Astrocyte (in vitro differentiated cells and primary cell): Measurements from ENCODE around the gene PARVB. TPM values are rescaled to one million over a fixed set of nuclear protein-coding genes. Genes with fewer than 3 reads are reported as not detected.

Source experiments
- DNase-seq: peaks from one replicate; pipeline ENCODE4 v3.0.0-alpha.2; 2010; ENCODE audit warnings: low read depth
- FAIRE-seq: peaks from 2 replicates; lab custom pipeline; 2011; peaks lifted over from hg19 to GRCh38; lab: Jason Lieb, UNC
- H2AFZ ChIP-seq: 2 replicates; pipeline ENCODE4 v1.6.0; 2012; ENCODE audit warnings: low read depth, low read length, inconsistent platforms
- H3K27ac ChIP-seq: 2 replicates; pipeline ENCODE4 v1.5.1; 2011; ENCODE audit warnings: low read depth, low read length, inconsistent platforms
- H3K27me3 ChIP-seq: 2 replicates; pipeline ENCODE4 v1.6.0; 2011; ENCODE audit warnings: low read length, inconsistent platforms; ENCODE audit not compliant: insufficient read depth
- H3K36me3 ChIP-seq: 2 replicates; pipeline ENCODE4 v1.5.1; 2011; ENCODE audit warnings: low read length, inconsistent platforms; ENCODE audit not compliant: insufficient read depth
- H3K4me1 ChIP-seq: 2 replicates; pipeline ENCODE4 v1.5.1; 2011; ENCODE audit warnings: low read length, inconsistent platforms; ENCODE audit not compliant: insufficient read depth
- H3K4me2 ChIP-seq: 2 replicates; pipeline ENCODE4 v1.6.0; 2012; ENCODE audit warnings: low read length, inconsistent platforms
- H3K4me3 ChIP-seq: 2 replicates; pipeline ENCODE4 v1.5.1; 2011; ENCODE audit warnings: low read depth, mild to moderate bottlenecking, low read length, inconsistent platforms; ENCODE audit not compliant: insufficient read depth
- H3K79me2 ChIP-seq: 2 replicates; pipeline ENCODE4 v1.6.0; 2012; ENCODE audit warnings: mild to moderate bottlenecking, low read length, inconsistent platforms; ENCODE audit not compliant: insufficient read depth
- H3K9ac ChIP-seq: 2 replicates; pipeline ENCODE4 v1.6.0; 2012; ENCODE audit warnings: mild to moderate bottlenecking, low read length, inconsistent platforms
- H3K9me3 ChIP-seq: 2 replicates; pipeline ENCODE4 v1.5.1; 2012; ENCODE audit warnings: low read depth, mild to moderate bottlenecking, low read length, inconsistent platforms; ENCODE audit not compliant: insufficient read depth
- H4K20me1 ChIP-seq: 2 replicates; pipeline ENCODE4 v1.6.0; 2012; ENCODE audit warnings: low read length, inconsistent platforms; ENCODE audit not compliant: insufficient read depth
- H3K27ac Mint-ChIP-seq: one replicate; pipeline ENCODE4 v1.8.0; 2021; ENCODE audit warnings: mild to moderate bottlenecking, mixed read lengths; ENCODE audit not compliant: unreplicated experiment
- H3K27me3 Mint-ChIP-seq: one replicate; pipeline ENCODE4 v1.8.0; 2021; ENCODE audit warnings: low read depth, mixed read lengths; ENCODE audit not compliant: unreplicated experiment
- H3K36me3 Mint-ChIP-seq: one replicate; pipeline ENCODE4 v1.8.0; 2021; ENCODE audit warnings: low read depth, mixed read lengths; ENCODE audit not compliant: unreplicated experiment
- H3K4me1 Mint-ChIP-seq: one replicate; pipeline ENCODE4 v1.8.0; 2021; ENCODE audit warnings: low read depth, mixed read lengths; ENCODE audit not compliant: unreplicated experiment
- H3K4me3 Mint-ChIP-seq: one replicate; pipeline ENCODE4 v1.8.0; 2021; ENCODE audit warnings: mild to moderate bottlenecking, moderate library complexity, mixed read lengths; ENCODE audit not compliant: unreplicated experiment
- H3K9me3 Mint-ChIP-seq: one replicate; pipeline ENCODE4 v1.8.0; 2021; ENCODE audit warnings: mild to moderate bottlenecking, mixed read lengths; ENCODE audit not compliant: unreplicated experiment
- CTCF ChIP-seq: IDR thresholded peaks from 2 replicates; pipeline ENCODE4 v1.5.1; 2011; ENCODE audit warnings: low read depth, mild to moderate bottlenecking, inconsistent platforms, low read length, moderate library complexity; ENCODE audit not compliant: insufficient read depth
- EZH2 ChIP-seq: IDR thresholded peaks from 2 replicates; pipeline ENCODE4 v1.6.1; 2012; ENCODE audit warnings: mild to moderate bottlenecking, low read length, inconsistent platforms; ENCODE audit not compliant: insufficient read depth
- total RNA-seq: library from RNA; stranded (reverse); gene quantifications from 2 replicates; pipeline ENCODE4 v1.2.1, GENCODE V29; 2021

PARVB gene
- total RNA-seq, 1 donor from 2014 or later = 22.0 TPM

DNA sequence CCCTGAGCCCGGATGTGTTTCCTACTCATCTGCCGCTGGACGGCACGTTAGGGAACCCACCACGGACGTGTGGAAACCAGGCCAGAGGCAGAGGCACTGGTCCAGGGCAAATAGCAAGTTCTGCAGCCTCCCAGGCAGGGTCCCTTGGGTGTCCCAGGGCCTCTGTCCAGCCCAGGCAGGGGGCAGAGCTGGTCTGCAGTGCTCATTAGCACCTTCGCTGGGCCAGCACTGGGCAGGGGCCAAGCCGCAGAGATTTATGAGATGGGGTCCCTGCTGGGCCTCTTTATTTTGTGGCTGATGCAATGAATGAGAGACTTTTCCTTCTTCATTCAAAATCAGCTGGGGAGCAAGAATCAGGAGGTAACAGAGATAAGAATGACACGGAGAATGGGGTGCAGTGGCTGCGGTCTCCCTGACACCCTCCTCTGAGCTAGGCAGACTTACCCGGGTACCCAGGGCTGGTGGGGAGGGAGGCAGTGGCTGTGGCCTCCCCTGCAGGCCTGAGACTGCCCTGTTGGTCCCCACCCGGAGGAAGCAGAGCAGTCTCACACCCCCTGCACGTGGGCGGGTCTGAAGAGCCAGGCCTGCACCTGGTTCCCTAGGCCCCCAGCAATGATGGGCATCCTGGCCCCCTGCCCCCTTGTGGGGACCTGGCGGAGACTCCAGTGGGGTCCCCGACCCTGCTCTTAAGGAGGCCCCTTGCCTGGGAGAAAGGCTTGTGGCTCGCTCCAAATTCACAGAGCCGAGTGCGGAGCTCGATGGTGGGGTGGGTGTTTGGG is 142.6 kb downstream of the PARVB start:
- H3K9me3 ChIP-seq = no peaks in the 10 kb centered on the region
- no peaks in the 10 kb centered on the region for H3K9me3 Mint-ChIP-seq
- H3K27me3 Mint-ChIP-seq = peaks cover 15% of the 10 kb centered on the region
- no peak overlapping the region for H3K9ac ChIP-seq
- no peaks in the 10 kb centered on the region for H3K4me1 Mint-ChIP-seq
- H3K27me3 ChIP-seq = no peaks in the 10 kb centered on the region
- H3K4me1 ChIP-seq = no peaks in the 10 kb centered on the region
- no peak overlapping the region for H3K4me2 ChIP-seq
- no peak for TF ChIP-seq EZH2
- TF ChIP-seq CTCF = no peak
- H3K79me2 ChIP-seq = no peaks in the 10 kb centered on the region
- peaks cover 3% of the 10 kb centered on the region for H3K36me3 Mint-ChIP-seq
- no peak for FAIRE-seq
- DNase-seq = no peak
- no peak overlapping the region for H3K4me3 ChIP-seq
- no peak overlapping the region for H3K4me3 Mint-ChIP-seq
- H3K27ac Mint-ChIP-seq = no peak overlapping the region
- no peak overlapping the region for H3K27ac ChIP-seq
- H2AFZ ChIP-seq = no peak overlapping the region
- no peaks in the 10 kb centered on the region for H4K20me1 ChIP-seq
- no peaks in the 10 kb centered on the region for H3K36me3 ChIP-seq

GRCh38 chr22:44167501-44167900 is 143.4 kb downstream of the PARVB start:
- no peak overlapping the region for H3K9ac ChIP-seq
- H2AFZ ChIP-seq = no peak overlapping the region
- DNase-seq = no peak
- peaks cover 3% of the 10 kb centered on the region for H3K36me3 Mint-ChIP-seq
- H3K27me3 ChIP-seq = no peaks in the 10 kb centered on the region
- H3K4me1 ChIP-seq = peaks cover 4% of the 10 kb centered on the region
- H3K27ac Mint-ChIP-seq = no peak overlapping the region
- no peak overlapping the region for H3K4me2 ChIP-seq
- H3K27ac ChIP-seq = no peak overlapping the region
- no peaks in the 10 kb centered on the region for H3K9me3 ChIP-seq
- peaks cover 19% of the 10 kb centered on the region for H3K27me3 Mint-ChIP-seq
- no peak for FAIRE-seq
- H3K4me3 ChIP-seq = no peak overlapping the region
- H4K20me1 ChIP-seq = no peaks in the 10 kb centered on the region
- no peaks in the 10 kb centered on the region for H3K36me3 ChIP-seq
- no peak overlapping the region for H3K4me3 Mint-ChIP-seq
- no peaks in the 10 kb centered on the region for H3K4me1 Mint-ChIP-seq
- H3K79me2 ChIP-seq = no peaks in the 10 kb centered on the region
- no peaks in the 10 kb centered on the region for H3K9me3 Mint-ChIP-seq
- TF ChIP-seq EZH2 = no peak
- no peak for TF ChIP-seq CTCF

DNA sequence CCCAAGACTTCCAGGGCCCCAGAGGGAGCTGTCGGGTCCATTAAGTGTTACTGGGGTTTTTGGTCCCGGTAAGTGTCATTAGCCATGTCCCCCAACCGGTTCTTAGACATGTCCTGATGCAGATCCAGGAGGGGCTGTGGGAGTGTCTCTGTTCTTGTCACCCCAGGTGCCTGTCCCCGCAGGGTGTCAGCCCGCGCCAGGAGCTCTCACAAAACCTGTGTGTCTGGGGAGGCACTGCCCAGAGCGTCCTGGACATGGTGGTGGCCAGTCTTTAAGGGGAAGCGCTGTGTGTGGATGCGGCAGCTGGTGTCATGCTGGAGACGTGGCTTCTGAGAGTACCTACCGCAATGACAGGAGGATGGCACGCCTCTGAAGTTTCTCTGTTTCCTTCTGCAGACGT is 144.1 kb downstream of the PARVB start:
- no peak overlapping the region for H3K9ac ChIP-seq
- no peak for TF ChIP-seq EZH2
- TF ChIP-seq CTCF = no peak
- no peaks in the 10 kb centered on the region for H3K9me3 ChIP-seq
- H3K4me1 Mint-ChIP-seq = no peaks in the 10 kb centered on the region
- no peak overlapping the region for H3K27ac ChIP-seq
- H2AFZ ChIP-seq = no peak overlapping the region
- H3K27ac Mint-ChIP-seq = no peak overlapping the region
- no peak overlapping the region for H3K4me3 Mint-ChIP-seq
- H3K4me1 ChIP-seq = peaks cover 4% of the 10 kb centered on the region
- H3K36me3 ChIP-seq = no peaks in the 10 kb centered on the region
- DNase-seq = no peak
- no peak for FAIRE-seq
- H3K79me2 ChIP-seq = no peaks in the 10 kb centered on the region
- H3K4me3 ChIP-seq = no peak overlapping the region
- no peaks in the 10 kb centered on the region for H3K27me3 ChIP-seq
- H3K9me3 Mint-ChIP-seq = no peaks in the 10 kb centered on the region
- no peak overlapping the region for H3K4me2 ChIP-seq
- peaks cover 22% of the 10 kb centered on the region for H3K27me3 Mint-ChIP-seq
- H3K36me3 Mint-ChIP-seq = peaks cover 3% of the 10 kb centered on the region
- no peaks in the 10 kb centered on the region for H4K20me1 ChIP-seq
